T-helper 1 cell treated with Interleukin-12 subunit alpha and Interleukin-12 subunit beta and Interleukin-4 antibody, amounts not matched to agents 30 ng/mL and 1 ng/mL, for 36 hours (primary cell): Measurements from ENCODE around the gene DNAH12. TPM values are rescaled to one million over a fixed set of nuclear protein-coding genes. Genes with fewer than 3 reads are reported as not detected.

ENCODE experiments used
- intact Hi-C: fragments of 100-400 bp; cut with micrococcal nuclease; formaldehyde crosslinking; loops from one replicate; pipeline ENCODE4 v1.15.1; 2024
- total RNA-seq: library from RNA; stranded (reverse); gene quantifications from 2 replicates; pipeline ENCODE4 v1.2.3, GENCODE V29; 2022

DNAH12 gene
- total RNA-seq = 0.10 and 0.20 TPM in 2 replicates

GRCh38 chr3:57544181-57545125 is at the start of gene DNAH12:
DNAH12 (minus strand) TSS chr3:57544344; CDS start chr3:57542870, 1,474 bp downstream.
- intact Hi-C loops = no loop called here

- intact Hi-C loops = no loop called here
Observed at GRCh38 chr3:57592306-57592705, 48.2 kb upstream of the DNAH12 start.

- intact Hi-C loops = no loop called here
Observed at GRCh38 chr3:57587905-57588304, 43.8 kb upstream of the DNAH12 start.

GRCh38 chr3:57586778-57587177 is 42.6 kb upstream of the DNAH12 start:
- intact Hi-C loops = no loop called here

GRCh38 chr3:57583544-57583943 is 39.4 kb upstream of the DNAH12 start:
- intact Hi-C loops = loop anchor here (5.0 kb wide), 1 partner anchor 186 kb away; no protein-coding TSS in a partner anchor

- intact Hi-C loops = loop anchor here (5.0 kb wide), 1 partner anchor 185 kb away; no protein-coding TSS in a partner anchor
Observed at GRCh38 chr3:57582474-57583168, 38.5 kb upstream of the DNAH12 start.

GRCh38 chr3:57577801-57578200 is 33.7 kb upstream of the DNAH12 start:
- intact Hi-C loops = no loop called here

- intact Hi-C loops = no loop called here
Observed at GRCh38 chr3:57575966-57576626, 32.0 kb upstream of the DNAH12 start.

GRCh38 chr3:57572096-57572495 is 28.0 kb upstream of the DNAH12 start:
- intact Hi-C loops = no loop called here

GRCh38 chr3:57570878-57571277 is 26.7 kb upstream of the DNAH12 start:
- intact Hi-C loops = no loop called here

- intact Hi-C loops = no loop called here
Observed at GRCh38 chr3:57569859-57570450, 25.8 kb upstream of the DNAH12 start.

GRCh38 chr3:57559526-57559925 is 15.4 kb upstream of the DNAH12 start:
- intact Hi-C loops = loop anchor here (5.0 to 10.0 kb wide), 6 partner anchors 268 to 877 kb away; partner anchors contain the start of genes HTD2, RPP14 and TASOR

- intact Hi-C loops = loop anchor here (1.0 to 10.0 kb wide), 10 partner anchors 160 to 875 kb away; partner anchors contain the start of genes ABHD6, HTD2, IL17RD and RPP14
Observed at GRCh38 chr3:57557085-57557537, 13.0 kb upstream of the DNAH12 start.

- intact Hi-C loops = loop anchor here (1.0 to 10.0 kb wide), 15 partner anchors 41 to 874 kb away; partner anchors contain the start of genes ABHD6, ARF4, HTD2 and IL17RD
Observed at GRCh38 chr3:57556459-57557084, 12.4 kb upstream of the DNAH12 start.

GRCh38 chr3:57555738-57556458 is 11.8 kb upstream of the DNAH12 start, which contains the start of gene PDE12:
PDE12 (plus strand) TSS chr3:57556274; CDS start chr3:57556380, 106 bp downstream.
- intact Hi-C loops = loop anchor here (1.0 to 10.0 kb wide), 14 partner anchors 41 to 999 kb away; partner anchors contain the start of genes ABHD6, ARF4, CCDC66 and HTD2

- intact Hi-C loops = loop anchor here (2.0 to 10.0 kb wide), 7 partner anchors 272 to 999 kb away; partner anchors contain the start of genes CCDC66, HTD2, RPP14 and TASOR
Observed at GRCh38 chr3:57555306-57555705, 11.2 kb upstream of the DNAH12 start.

- intact Hi-C loops = no loop called here
Observed at GRCh38 chr3:57546616-57547015, 2.5 kb upstream of the DNAH12 start.

- intact Hi-C loops = no loop called here
Observed at GRCh38 chr3:57545636-57546268, 1.6 kb upstream of the DNAH12 start.

- intact Hi-C loops = no loop called here
Observed at GRCh38 chr3:57538465-57538864, 5.7 kb downstream of the DNAH12 start.
